ENCODE results near the gene TPM3. TPM values are rescaled to one million over a fixed set of nuclear protein-coding genes. Genes with fewer than 3 reads are reported as not detected.
A peak's percentile ranks its signal among the peaks of the same experiment; 100 is the strongest.

TPM3 gene
- total and polyA plus RNA-seq, 9 of the 15 experiments (the other 6 are each of a cell fraction or from before 2014, with no cell fraction given): 202 to 604 (median 421) TPM

- TF ChIP-seq ZNF263 (CRISPR knock-in tag; IDR thresholded peaks at IDR 0.05; ENCODE audit: borderline replicate concordance) (peak; percentile 86), FOXP1 (CRISPR knock-in tag; IDR thresholded peaks at IDR 0.05) (no peak), FOXK2 (conservative IDR thresholded peaks at IDR 0.05 in 1 of 2, IDR thresholded peaks at IDR 0.05 in 1 of 2; ENCODE audit: low read depth in 2 of 2) (peak; percentile 53 to 80), ZNF589 (CRISPR knock-in tag; IDR thresholded peaks at IDR 0.05; ENCODE audit: low read depth) (peak; percentile 58; the same call in 1 of the 2 replicates), TCF3 (CRISPR knock-in tag; IDR thresholded peaks at IDR 0.05) (peak; percentile 78), ATF3 (IDR thresholded peaks at IDR 0.05) (peak; percentile 99), ATF3 (CRISPR knock-in tag; conservative IDR thresholded peaks at IDR 0.05) (peak; percentile 87; the same call in 1 of the 2 replicates), ZNF197 (CRISPR knock-in tag; IDR thresholded peaks at IDR 0.05; ENCODE audit: low read depth) (peak; percentile 45; the same call in 1 of the 2 replicates), GTF2B (IDR thresholded peaks at IDR 0.05; ENCODE audit: extremely low read depth, insufficient read length) (no peak), HNRNPLL (IDR thresholded peaks at IDR 0.05; ENCODE audit: low read depth, low read length, poor library complexity, severe bottlenecking) (no peak), ZFPM2 (CRISPR knock-in tag; IDR thresholded peaks at IDR 0.05) (no peak), PHF21A (IDR thresholded peaks at IDR 0.05; ENCODE audit: borderline replicate concordance, low read depth) (0 out of 2 replicates have a peak, but pooled peaks have one; percentile 7), TARDBP (IDR thresholded peaks at IDR 0.05) (no peak), EGR1 (conservative IDR thresholded peaks at IDR 0.05) (peak; percentile 78), POLR3G (IDR thresholded peaks at IDR 0.05; ENCODE audit: extremely low read depth, insufficient read length, insufficient replicate concordance) (no peak), TAF9B (IDR thresholded peaks at IDR 0.05; ENCODE audit: partially characterized antibody) (peak; percentile 79), RAD21 (CRISPR knock-in tag; conservative IDR thresholded peaks at IDR 0.05 in 1 of 2, IDR thresholded peaks at IDR 0.05 in 1 of 2) (peak in 1 of 2 experiments; percentile 30; a peak in 2 of 4 replicates), RBFOX2 (IDR thresholded peaks at IDR 0.05; ENCODE audit: low read depth, low read length) (peak; percentile 25; the same call in 1 of the 2 replicates), ZNF79 (CRISPR knock-in tag; IDR thresholded peaks at IDR 0.05; ENCODE audit: low read depth) (no peak), TGIF2 (CRISPR knock-in tag; IDR thresholded peaks at IDR 0.05) (no peak), POLR2AphosphoS2 (IDR thresholded peaks at IDR 0.05; ENCODE audit: low read length) (0 out of 2 replicates have a peak, but pooled peaks have one; percentile 34), SIX5 (IDR thresholded peaks at IDR 0.05; ENCODE audit: borderline replicate concordance in 1 of 2, insufficient read depth in 1 of 2, low read depth in 1 of 2, low read length in 2 of 2) (no peak), ATF6 (CRISPR knock-in tag; IDR thresholded peaks at IDR 0.05) (no peak), EP300 (IDR thresholded peaks at IDR 0.05; ENCODE audit: low read length) (peak; percentile 93)
These were observed 34.2 kb downstream of the TPM3 start (continued) for GRCh38 chr1:154157520-154158306.

Data from K562 (cell line).